ENCODE data around the gene ALPI. TPM values are rescaled to one million over a fixed set of nuclear protein-coding genes. Genes with fewer than 3 reads are reported as not detected.

ALPI gene
- total RNA-seq, 4 donors from 2014 or later, result not detected

DNA sequence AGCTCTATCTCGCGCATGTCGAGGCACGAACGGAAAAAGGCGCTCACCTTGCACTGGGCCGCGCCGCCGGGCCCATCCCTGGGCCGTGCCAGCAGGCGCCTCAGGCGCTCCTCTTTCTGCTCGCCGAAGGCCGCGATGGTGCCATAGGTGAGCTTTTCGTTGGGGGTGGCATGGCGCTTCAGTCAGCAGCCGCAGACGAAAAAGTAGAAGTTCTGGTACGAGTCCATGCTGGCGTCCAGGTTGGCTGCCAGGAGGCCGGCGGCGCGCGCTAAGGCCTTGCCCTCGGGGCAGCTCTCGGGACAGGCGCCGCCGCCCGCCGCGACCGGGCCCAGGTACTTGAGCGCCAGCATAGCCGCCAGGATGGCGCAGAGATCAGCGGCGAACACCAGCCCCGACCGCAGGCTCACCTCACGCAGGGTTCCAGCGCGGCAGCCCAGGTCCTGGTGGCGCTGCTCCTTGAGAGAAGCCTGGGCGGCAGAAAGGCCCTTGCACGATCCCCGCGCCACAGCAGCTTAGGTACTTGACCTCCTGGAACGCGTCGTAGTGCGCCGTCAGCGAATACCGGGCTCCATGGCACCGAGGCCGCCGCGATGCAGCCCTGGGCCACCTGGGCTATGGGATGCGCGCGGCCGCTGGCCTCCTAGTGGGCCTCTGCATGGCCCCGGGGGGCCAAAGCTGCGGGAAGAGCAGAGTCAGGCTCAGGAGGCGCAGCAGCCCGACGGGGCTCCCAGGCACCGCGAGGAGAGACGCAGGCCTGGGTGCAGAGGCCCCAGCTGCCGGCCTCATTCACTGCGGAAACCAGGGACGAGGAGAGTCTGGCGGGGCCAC, 36.5 kb upstream of the ALPI start:
- H3K9me3 ChIP-seq, result no peaks in the 10 kb centered on the region
- no peak for TF ChIP-seq POLR2A (IDR thresholded peaks at IDR 0.05)
- TF ChIP-seq, protein P1, sequence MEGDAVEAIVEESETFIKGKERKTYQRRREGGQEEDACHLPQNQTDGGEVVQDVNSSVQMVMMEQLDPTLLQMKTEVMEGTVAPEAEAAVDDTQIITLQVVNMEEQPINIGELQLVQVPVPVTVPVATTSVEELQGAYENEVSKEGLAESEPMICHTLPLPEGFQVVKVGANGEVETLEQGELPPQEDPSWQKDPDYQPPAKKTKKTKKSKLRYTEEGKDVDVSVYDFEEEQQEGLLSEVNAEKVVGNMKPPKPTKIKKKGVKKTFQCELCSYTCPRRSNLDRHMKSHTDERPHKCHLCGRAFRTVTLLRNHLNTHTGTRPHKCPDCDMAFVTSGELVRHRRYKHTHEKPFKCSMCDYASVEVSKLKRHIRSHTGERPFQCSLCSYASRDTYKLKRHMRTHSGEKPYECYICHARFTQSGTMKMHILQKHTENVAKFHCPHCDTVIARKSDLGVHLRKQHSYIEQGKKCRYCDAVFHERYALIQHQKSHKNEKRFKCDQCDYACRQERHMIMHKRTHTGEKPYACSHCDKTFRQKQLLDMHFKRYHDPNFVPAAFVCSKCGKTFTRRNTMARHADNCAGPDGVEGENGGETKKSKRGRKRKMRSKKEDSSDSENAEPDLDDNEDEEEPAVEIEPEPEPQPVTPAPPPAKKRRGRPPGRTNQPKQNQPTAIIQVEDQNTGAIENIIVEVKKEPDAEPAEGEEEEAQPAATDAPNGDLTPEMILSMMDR (IDR thresholded peaks at IDR 0.05), result no peak
- intact Hi-C loops (cut with DNase I), result no loop called here
- peaks cover 23 to 31% (median 23%) of the 10 kb centered on the region in 3 donors for H3K4me1 ChIP-seq
- no peak overlapping the region for H3K27ac ChIP-seq
- 2 to 23% methylated on average over 7 to 41 of the region's 79 CpGs for WGBS, 2 donors
- peak overlapping the region in 3 of 4 donors; percentile 2 to 46 (median 32) for H3K4me3 ChIP-seq
- DNase-seq, result no peak
- H3K27me3 ChIP-seq, result peaks cover 10 to 97% (median 16%) of the 10 kb centered on the region in 4 donors
- H3K36me3 ChIP-seq, result no peaks in the 10 kb centered on the region

DNA sequence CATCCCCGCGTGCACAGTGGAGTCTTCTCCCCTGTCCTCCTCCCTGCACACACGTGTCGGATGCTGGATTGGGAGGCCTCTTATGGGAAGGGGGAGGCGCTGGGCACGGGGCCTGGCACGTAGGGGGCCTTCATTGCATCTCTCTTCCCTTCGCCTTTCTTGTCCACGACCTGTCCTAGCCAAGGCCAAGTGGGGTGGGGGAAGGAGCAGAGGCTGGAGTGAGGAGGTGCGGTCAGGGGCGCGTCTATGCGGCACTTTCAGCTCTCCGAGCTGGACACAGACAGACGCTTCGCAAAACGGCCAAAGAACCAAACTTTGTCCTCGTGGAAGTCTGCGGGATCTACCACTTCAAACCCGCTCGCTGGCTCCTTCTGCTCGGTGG, 35.9 kb upstream of the ALPI start:
- peaks cover 23 to 31% (median 23%) of the 10 kb centered on the region in 3 donors for H3K4me1 ChIP-seq
- TF ChIP-seq, protein P1 (IDR thresholded peaks at IDR 0.05), result no peak
- TF ChIP-seq POLR2A (IDR thresholded peaks at IDR 0.05), result no peak
- H3K27me3 ChIP-seq, result peaks cover 10 to 96% (median 16%) of the 10 kb centered on the region in 4 donors
- peak overlapping the region in 2 of 4 donors; percentile 35 to 50 for H3K4me3 ChIP-seq
- WGBS, 2 donors, result 26% methylated on average over 3 of the region's 22 CpGs; no CpG with 5 or more reads in 1 of the 2 donors
- H3K27ac ChIP-seq, result no peak overlapping the region
- intact Hi-C loops (cut with DNase I), result no loop called here
- H3K9me3 ChIP-seq, result no peaks in the 10 kb centered on the region
- DNase-seq, result no peak
- H3K36me3 ChIP-seq, result no peaks in the 10 kb centered on the region

DNA sequence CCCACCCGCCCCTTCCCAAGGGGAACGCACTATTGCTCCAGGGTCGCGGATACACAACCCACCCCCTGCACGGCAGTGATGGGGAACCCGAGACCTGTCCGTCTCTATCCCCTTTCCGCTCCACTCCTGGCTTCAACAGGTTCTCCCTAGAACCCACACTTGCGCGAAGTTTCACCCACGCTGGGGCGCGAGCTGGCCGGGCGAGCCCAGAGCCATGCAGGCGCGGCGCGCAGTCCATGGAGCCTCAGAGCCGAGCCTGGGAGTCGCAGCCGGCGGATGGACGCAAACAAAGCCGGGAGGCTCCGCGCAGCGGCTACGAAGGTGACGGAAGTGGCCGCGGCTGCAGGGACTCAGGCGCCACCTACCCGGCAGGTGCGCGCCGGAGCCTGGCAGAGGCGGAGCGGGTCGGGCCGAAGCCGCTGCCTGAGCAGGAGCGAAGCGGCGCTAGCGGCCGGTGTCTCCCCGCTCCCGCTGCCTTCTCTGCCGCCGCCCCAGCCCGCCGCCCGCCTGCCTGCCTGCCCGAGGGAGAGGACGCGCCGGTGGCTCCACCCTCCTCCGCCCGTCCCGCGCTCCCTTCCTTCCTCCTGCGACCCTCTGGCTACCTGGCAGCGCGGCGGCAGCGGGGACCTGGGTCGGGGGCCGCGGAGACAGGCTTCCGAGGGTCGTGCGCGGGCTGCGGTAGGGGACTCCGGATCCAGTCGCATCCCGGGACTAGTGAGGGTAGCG, 35.3 kb upstream of the ALPI start:
- TF ChIP-seq, protein P1 (IDR thresholded peaks at IDR 0.05), result no peak
- TF ChIP-seq POLR2A (IDR thresholded peaks at IDR 0.05), result no peak
- intact Hi-C loops (cut with DNase I), result no loop called here
- Histone ChIP-seq H3K27ac (no peak overlapping the region), H3K36me3 (no peaks in the 10 kb centered on the region), H3K9me3 (no peaks in the 10 kb centered on the region), H3K4me1 (peaks cover 23 to 31% (median 23%) of the 10 kb centered on the region in 3 donors), H3K27me3 (peaks cover 10 to 96% (median 16%) of the 10 kb centered on the region in 4 donors), H3K4me3 (peak overlapping the region in 3 of 4 donors; percentile 10 to 50 (median 35))
- DNase-seq, result no peak
- WGBS, 2 donors, result 0% methylated on average over 1 to 2 of the region's 79 CpGs

DNA sequence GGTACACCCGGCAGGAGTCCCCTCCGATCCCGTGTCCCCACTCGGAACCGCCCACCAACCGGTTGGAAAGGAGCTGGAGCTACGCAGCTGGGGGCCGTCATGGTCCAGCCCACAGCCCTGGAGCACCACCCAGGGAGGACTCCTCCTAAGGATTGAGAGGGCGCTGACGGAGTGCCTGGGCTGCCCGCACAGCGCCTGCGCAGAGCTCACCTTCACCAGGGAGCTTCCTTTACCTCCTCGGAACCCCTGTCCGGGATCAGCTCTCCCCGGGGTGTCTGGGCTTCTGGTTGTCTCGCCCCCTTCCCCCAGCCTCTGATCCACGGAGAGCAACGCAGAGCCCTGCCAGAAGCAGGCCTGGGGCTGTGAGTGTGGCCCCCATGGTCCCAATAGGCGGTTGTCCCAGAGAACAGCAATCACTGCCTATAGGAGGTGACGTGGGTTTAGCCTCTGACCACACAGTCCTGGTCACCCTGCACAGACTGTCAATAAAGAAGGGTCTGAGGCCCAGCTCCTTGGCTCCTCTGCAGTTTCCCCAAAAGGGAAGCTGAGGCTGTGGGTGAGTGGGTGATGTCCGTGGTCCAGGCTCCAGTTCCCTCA, 34.7 kb upstream of the ALPI start:
- Histone ChIP-seq H3K9me3 (no peaks in the 10 kb centered on the region), H3K4me3 (peak overlapping the region in 3 of 4 donors; percentile 10 to 50 (median 35)), H3K27me3 (peaks cover 10 to 91% (median 16%) of the 10 kb centered on the region in 4 donors), H3K4me1 (peaks cover 23 to 31% (median 23%) of the 10 kb centered on the region in 3 donors), H3K36me3 (no peaks in the 10 kb centered on the region), H3K27ac (no peak overlapping the region)
- TF ChIP-seq, protein P1 (IDR thresholded peaks at IDR 0.05), result no peak
- no peak for TF ChIP-seq POLR2A (IDR thresholded peaks at IDR 0.05)
- no peak for DNase-seq
- WGBS, 2 donors, result no CpG with 5 or more reads among the region's 22 CpGs
- intact Hi-C loops (cut with DNase I), result no loop called here

All from esophagus squamous epithelium (tissue), 5 donors.